Nephron progenitor cell (in vitro differentiated cells): ENCODE measurements around the gene B3GALT2.
A peak's percentile ranks its signal among the peaks of the same experiment; 100 is the strongest.

ENCODE experiments used
- DNase-seq: peaks from one replicate; pipeline ENCODE4 v3.0.0; 2021
- H3K27ac Mint-ChIP-seq: 2 replicates; pipeline ENCODE4 v1.8.0; 2021; ENCODE audit warnings: mild to moderate bottlenecking, moderate library complexity, mixed read lengths
- H3K27me3 Mint-ChIP-seq: 2 replicates; pipeline ENCODE4 v1.8.0; 2021; ENCODE audit warnings: mild to moderate bottlenecking, low read depth, mixed read lengths; ENCODE audit not compliant: poor library complexity
- H3K36me3 Mint-ChIP-seq: 2 replicates; pipeline ENCODE4 v1.8.0; 2021; ENCODE audit warnings: low read depth, mixed read lengths
- H3K4me1 Mint-ChIP-seq: 2 replicates; pipeline ENCODE4 v1.8.0; 2021; ENCODE audit warnings: mixed read lengths
- H3K4me3 Mint-ChIP-seq: 2 replicates; pipeline ENCODE4 v1.8.0; 2021; ENCODE audit warnings: mild to moderate bottlenecking, moderate library complexity, mixed read lengths
- H3K9me3 Mint-ChIP-seq: 2 replicates; pipeline ENCODE4 v1.8.0; 2021; ENCODE audit warnings: mild to moderate bottlenecking, moderate library complexity, mixed read lengths
- TF ChIP-seq, protein P1 (sequence below): fragments of 200-600 bp; sonication (generic); IDR thresholded peaks from 2 replicates; pipeline ENCODE4 v1.5.0; 2021; ENCODE audit warnings: antibody characterized with exemption

B3GALT2 gene

GRCh38 chr1:193131266-193131860 is 55.0 kb downstream of the B3GALT2 start:
- peak overlapping the region; percentile 3 for H3K27ac Mint-ChIP-seq
- H3K27me3 Mint-ChIP-seq = no peaks in the 10 kb centered on the region
- H3K4me1 Mint-ChIP-seq = peaks cover 7% of the 10 kb centered on the region
- H3K9me3 Mint-ChIP-seq = no peaks in the 10 kb centered on the region
- no peak overlapping the region for H3K4me3 Mint-ChIP-seq
- TF ChIP-seq, protein P1, sequence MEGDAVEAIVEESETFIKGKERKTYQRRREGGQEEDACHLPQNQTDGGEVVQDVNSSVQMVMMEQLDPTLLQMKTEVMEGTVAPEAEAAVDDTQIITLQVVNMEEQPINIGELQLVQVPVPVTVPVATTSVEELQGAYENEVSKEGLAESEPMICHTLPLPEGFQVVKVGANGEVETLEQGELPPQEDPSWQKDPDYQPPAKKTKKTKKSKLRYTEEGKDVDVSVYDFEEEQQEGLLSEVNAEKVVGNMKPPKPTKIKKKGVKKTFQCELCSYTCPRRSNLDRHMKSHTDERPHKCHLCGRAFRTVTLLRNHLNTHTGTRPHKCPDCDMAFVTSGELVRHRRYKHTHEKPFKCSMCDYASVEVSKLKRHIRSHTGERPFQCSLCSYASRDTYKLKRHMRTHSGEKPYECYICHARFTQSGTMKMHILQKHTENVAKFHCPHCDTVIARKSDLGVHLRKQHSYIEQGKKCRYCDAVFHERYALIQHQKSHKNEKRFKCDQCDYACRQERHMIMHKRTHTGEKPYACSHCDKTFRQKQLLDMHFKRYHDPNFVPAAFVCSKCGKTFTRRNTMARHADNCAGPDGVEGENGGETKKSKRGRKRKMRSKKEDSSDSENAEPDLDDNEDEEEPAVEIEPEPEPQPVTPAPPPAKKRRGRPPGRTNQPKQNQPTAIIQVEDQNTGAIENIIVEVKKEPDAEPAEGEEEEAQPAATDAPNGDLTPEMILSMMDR = no peak
- H3K36me3 Mint-ChIP-seq = peaks cover 79% of the 10 kb centered on the region
- DNase-seq = no peak
